Natural killer cell (primary cell): ENCODE results near the gene KCNK6. TPM values are rescaled to one million over a fixed set of nuclear protein-coding genes. Genes with fewer than 3 reads are reported as not detected.

ENCODE experiments used
- ATAC-seq, 3 donors: fragments of 150-1000 bp in 2 of 3; fragments of 200-7000 bp in 1 of 3; cut with Tn5 transposase; 1 replicate in 1 of 3; 2 replicates in 2 of 3; pipeline ENCODE4 v1.10.0; 2021; ENCODE audit warnings: mild to moderate bottlenecking in 2 of 3, moderate library complexity in 2 of 3
- DNase-seq, 2 donors: peaks; one replicate each; pipeline versions ENCODE4 v3.0.0 to v3.0.0-alpha.2; 2013 to 2021; ENCODE audit warnings: mixed read lengths in 1 of 2
- H3K27ac ChIP-seq: one replicate; pipeline ENCODE4 v1.5.1; 2013; ENCODE audit warnings: mild to moderate bottlenecking, low read length
- H3K27me3 ChIP-seq: one replicate; pipeline ENCODE4 v1.6.1; 2013; ENCODE audit warnings: low read length; ENCODE audit not compliant: control insufficient read depth, insufficient read depth
- H3K36me3 ChIP-seq: one replicate; pipeline ENCODE4 v1.6.1; 2013; ENCODE audit warnings: low read length; ENCODE audit not compliant: control insufficient read depth, insufficient read depth
- H3K4me1 ChIP-seq: one replicate; pipeline ENCODE4 v1.6.1; 2013; ENCODE audit warnings: low read length; ENCODE audit not compliant: control insufficient read depth, insufficient read depth
- H3K4me3 ChIP-seq: one replicate; pipeline ENCODE4 v1.5.1; 2013; ENCODE audit warnings: low read length
- H3K9me3 ChIP-seq: one replicate; pipeline ENCODE4 v1.6.1; 2013; ENCODE audit warnings: low read length; ENCODE audit not compliant: control insufficient read depth, insufficient read depth
- H3K27ac Mint-ChIP-seq, 2 donors: one replicate each; pipeline ENCODE4 v1.8.0; 2022; ENCODE audit warnings: mild to moderate bottlenecking in 2 of 2, mixed read lengths in 2 of 2, moderate library complexity in 1 of 2
- H3K27me3 Mint-ChIP-seq, 2 donors: one replicate each; pipeline ENCODE4 v1.8.0; 2022; ENCODE audit warnings: low read depth in 2 of 2, mixed read lengths in 2 of 2
- H3K36me3 Mint-ChIP-seq: one replicate; pipeline ENCODE4 v1.8.0; 2022; ENCODE audit warnings: mixed read lengths
- H3K4me1 Mint-ChIP-seq, 2 donors: one replicate each; pipeline ENCODE4 v1.8.0; 2022; ENCODE audit warnings: mixed read lengths in 2 of 2
- H3K4me3 Mint-ChIP-seq: one replicate; pipeline ENCODE4 v1.8.0; 2022; ENCODE audit warnings: mild to moderate bottlenecking, moderate library complexity, mixed read lengths
- H3K9me3 Mint-ChIP-seq, 2 donors: one replicate each; pipeline ENCODE4 v1.8.0; 2022; ENCODE audit warnings: mixed read lengths in 2 of 2
- CTCF ChIP-seq: fragments of 200-600 bp; IDR thresholded peaks from one replicate; pipeline ENCODE4 v1.8.0; 2022; ENCODE audit warnings: antibody characterized with exemption
- WGBS: methylation state at CpG from one replicate; pipeline ENCODE4 v1.1.7; 2013; ENCODE audit warnings: missing lambda C conversion rate; ENCODE audit not compliant: insufficient coverage; 5-methylcytosine and 5-hydroxymethylcytosine counted together
- intact Hi-C: fragments of 100-400 bp; cut with micrococcal nuclease; formaldehyde crosslinking; loops from one replicate; pipeline ENCODE4 v1.14.2; 2022
- total RNA-seq, 4 donors: library from RNA; stranded (reverse); fragments of 120-200 nt in 1 of 4; gene quantifications; one replicate each; pipeline versions ENCODE4 v1.2.3 to v1.2.4, GENCODE V29; 2013 to 2022

The KCNK6 gene
- total RNA-seq, 3 donors from 2014 or later (not counting 1 experiment from before 2014, with no cell fraction given) = 2.1 to 6.2 (median 2.5) TPM

- no peak overlapping the region for H3K4me3 ChIP-seq
Measured at GRCh38 chr19:38376576-38376975, 56.9 kb downstream of the KCNK6 start.

GRCh38 chr19:38377052-38377451 lies 57.4 kb downstream of the KCNK6 start:
- Histone ChIP-seq H3K36me3 (peaks cover 25% of the 10 kb centered on the region), H3K9me3 (no peaks in the 10 kb centered on the region), H3K27ac (no peak overlapping the region), H3K4me1 (peaks cover 26% of the 10 kb centered on the region), H3K27me3 (no peaks in the 10 kb centered on the region), H3K4me3 (no peak overlapping the region)
- intact Hi-C loops = no loop called here
- peak overlapping the region; percentile 58 for H3K4me3 Mint-ChIP-seq
- peaks cover 25 to 33% of the 10 kb centered on the region in 2 donors for H3K4me1 Mint-ChIP-seq
- no peaks in the 10 kb centered on the region for H3K27me3 Mint-ChIP-seq
- ATAC-seq (no peak), DNase-seq (no peak)
- peak overlapping the region; percentile 59 to 63 for H3K27ac Mint-ChIP-seq
- TF ChIP-seq CTCF = no peak
- WGBS = 98% methylated on average over 4 of the region's 4 CpGs
- no peaks in the 10 kb centered on the region for H3K9me3 Mint-ChIP-seq
- no peaks in the 10 kb centered on the region for H3K36me3 Mint-ChIP-seq

More at GRCh38 chr19:38376576-38376975, 56.9 kb downstream of the KCNK6 start:
- Mint-ChIP-seq H3K4me1 (peaks cover 25 to 33% of the 10 kb centered on the region in 2 donors), H3K27ac (peak overlapping the region; percentile 59 to 63), H3K9me3 (no peaks in the 10 kb centered on the region), H3K27me3 (no peaks in the 10 kb centered on the region), H3K36me3 (no peaks in the 10 kb centered on the region), H3K4me3 (peak overlapping the region; percentile 58)
- peaks cover 26% of the 10 kb centered on the region for H3K4me1 ChIP-seq
- ATAC-seq = no peak
- 89% methylated on average over 3 of the region's 3 CpGs for WGBS
- TF ChIP-seq CTCF = no peak
- H3K36me3 ChIP-seq = peaks cover 20% of the 10 kb centered on the region
- no peaks in the 10 kb centered on the region for H3K9me3 ChIP-seq
- intact Hi-C loops = no loop called here
- DNase-seq = no peak
- no peak overlapping the region for H3K27ac ChIP-seq
- no peaks in the 10 kb centered on the region for H3K27me3 ChIP-seq

- H3K9me3 Mint-ChIP-seq = no peaks in the 10 kb centered on the region
- no peak overlapping the region for H3K4me3 ChIP-seq
- H3K36me3 Mint-ChIP-seq = peaks cover 11% of the 10 kb centered on the region
- H3K4me1 ChIP-seq = peaks cover 23% of the 10 kb centered on the region
- no peaks in the 10 kb centered on the region for H3K9me3 ChIP-seq
- peaks cover 25 to 33% of the 10 kb centered on the region in 2 donors for H3K4me1 Mint-ChIP-seq
- H3K27ac Mint-ChIP-seq = no peak overlapping the region
- H3K27ac ChIP-seq = no peak overlapping the region
- no peaks in the 10 kb centered on the region for H3K27me3 Mint-ChIP-seq
- ATAC-seq (no peak), DNase-seq (no peak)
- TF ChIP-seq CTCF = no peak
- H3K36me3 ChIP-seq = peaks cover 41% of the 10 kb centered on the region
- H3K4me3 Mint-ChIP-seq = no peak overlapping the region
- no peaks in the 10 kb centered on the region for H3K27me3 ChIP-seq
- intact Hi-C loops = no loop called here
- WGBS = 98% methylated on average over 10 of the region's 10 CpGs
Measured at GRCh38 chr19:38378866-38379265, 59.2 kb downstream of the KCNK6 start.

DNA sequence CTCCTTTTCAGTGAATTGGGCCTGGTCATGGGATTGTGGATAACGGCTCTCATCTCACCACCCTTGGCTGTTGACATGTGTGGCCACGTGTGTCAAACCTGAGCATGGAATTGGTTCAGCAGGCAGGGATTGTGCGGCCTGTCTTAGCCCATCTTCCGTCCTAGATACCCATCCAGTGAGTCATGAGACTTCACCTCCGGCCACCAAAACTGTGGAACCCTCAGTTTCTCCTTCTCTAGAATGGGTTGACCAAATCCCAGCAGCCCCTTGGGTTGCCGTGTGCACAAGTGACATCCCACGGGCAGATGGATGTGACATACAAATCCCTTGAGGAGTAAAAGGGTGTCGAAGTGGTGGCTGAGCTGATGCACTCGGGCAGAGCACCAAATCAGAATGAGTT lies 61.5 kb downstream of the KCNK6 start:
- Mint-ChIP-seq H3K27me3 (peaks cover 0 to 3% of the 10 kb centered on the region in 2 donors), H3K9me3 (no peaks in the 10 kb centered on the region), H3K4me3 (no peak overlapping the region), H3K4me1 (peaks cover 8 to 11% of the 10 kb centered on the region in 2 donors), H3K36me3 (peaks cover 11% of the 10 kb centered on the region), H3K27ac (no peak overlapping the region)
- no peak for TF ChIP-seq CTCF
- intact Hi-C loops = no loop called here
- Histone ChIP-seq H3K4me1 (peaks cover 12% of the 10 kb centered on the region), H3K27me3 (peaks cover 1% of the 10 kb centered on the region), H3K4me3 (no peak overlapping the region), H3K27ac (no peak overlapping the region), H3K36me3 (peaks cover 47% of the 10 kb centered on the region), H3K9me3 (no peaks in the 10 kb centered on the region)
- 98% methylated on average over 9 of the region's 9 CpGs for WGBS
- no peak for DNase-seq
- ATAC-seq = no peak
